Neural cell (in vitro differentiated cells): Measurements from ENCODE around the gene HS3ST3A1. TPM values are rescaled to one million over a fixed set of nuclear protein-coding genes. Genes with fewer than 3 reads are reported as not detected.

ENCODE experiments used
- H2AFZ ChIP-seq: fragments of 200-600, 300-800 bp; sonication (generic), shearing (Covaris generic); 2 replicates; pipeline ENCODE4 v1.6.0; 2014; ENCODE audit warnings: low read depth, mild to moderate bottlenecking, antibody characterized with exemption, low read length, moderate library complexity
- H3F3A ChIP-seq: fragments of 200-600 bp; shearing (Covaris generic); 2 replicates; pipeline ENCODE4 v1.6.1; 2016; ENCODE audit warnings: mild to moderate bottlenecking, moderate library complexity, mixed read lengths, antibody characterized with exemption, low read length; ENCODE audit not compliant: insufficient read depth, poor library complexity, severe bottlenecking
- H3K27ac ChIP-seq: fragments of 200-600, 300-800 bp; sonication (generic), shearing (Covaris generic); 2 replicates; pipeline ENCODE4 v1.5.1; 2014; ENCODE audit warnings: mild to moderate bottlenecking, low read length, moderate library complexity
- H3K27me3 ChIP-seq: fragments of 300-800, 200-600 bp; sonication (generic), shearing (Covaris generic); 2 replicates; pipeline ENCODE4 v1.6.0; 2014; ENCODE audit warnings: mild to moderate bottlenecking, low read depth, low read length, moderate library complexity; ENCODE audit not compliant: insufficient read depth
- H3K36me3 ChIP-seq: fragments of 300-800, 200-600 bp; sonication (generic), shearing (Covaris generic); 2 replicates; pipeline ENCODE4 v1.5.1; 2014; ENCODE audit warnings: mild to moderate bottlenecking, antibody characterized with exemption, low read length, moderate library complexity; ENCODE audit not compliant: insufficient read depth
- H3K4me2 ChIP-seq: fragments of 300-800, 200-600 bp; sonication (generic), shearing (Covaris generic); 2 replicates; pipeline ENCODE4 v1.6.0; 2014; ENCODE audit warnings: mild to moderate bottlenecking, low read length
- H3K4me3 ChIP-seq: fragments of 300-800, 200-600 bp; sonication (generic), shearing (Covaris generic); 2 replicates; pipeline ENCODE4 v1.5.1; 2014; ENCODE audit warnings: mild to moderate bottlenecking, low read length, moderate library complexity
- H3K79me2 ChIP-seq: fragments of 200-600 bp; shearing (Covaris generic); replicated peaks from 2 replicates; pipeline ENCODE4 v1.6.0; 2014; ENCODE audit warnings: mild to moderate bottlenecking, low read length, moderate library complexity; ENCODE audit not compliant: insufficient read depth
- H3K9ac ChIP-seq: fragments of 300-800, 200-600 bp; sonication (generic), shearing (Covaris generic); 2 replicates; pipeline ENCODE4 v1.6.1; 2016; ENCODE audit warnings: mild to moderate bottlenecking, low read length, mixed read lengths
- H3K9me2 ChIP-seq: fragments of 200-600 bp; shearing (Covaris generic); 2 replicates; pipeline ENCODE4 v1.6.1; 2016; ENCODE audit warnings: mild to moderate bottlenecking, low read length, mixed read lengths; ENCODE audit not compliant: insufficient read depth
- H3K9me3 ChIP-seq: fragments of 200-600, 300-800 bp; sonication (generic), shearing (Covaris generic); 2 replicates; pipeline ENCODE4 v1.6.1; 2016; ENCODE audit warnings: mild to moderate bottlenecking, mixed run types, low read length, moderate library complexity, mixed read lengths
- H4K20me1 ChIP-seq: fragments of 200-600 bp; shearing (Covaris generic); 2 replicates; pipeline ENCODE4 v1.6.1; 2016; ENCODE audit warnings: mild to moderate bottlenecking, mixed run types; ENCODE audit not compliant: insufficient read depth
- CTCF ChIP-seq: fragments of 450-650 bp; IDR thresholded peaks from 2 replicates; pipeline ENCODE4 v1.5.1; 2014; ENCODE audit warnings: antibody characterized with exemption, mild to moderate bottlenecking, moderate library complexity; ENCODE audit not compliant: poor library complexity, severe bottlenecking
- EP300 ChIP-seq: fragments of 450-650 bp; conservative IDR thresholded peaks from 2 replicates; pipeline ENCODE4 v1.6.1; 2014; ENCODE audit warnings: antibody characterized with exemption, mild to moderate bottlenecking, moderate library complexity; ENCODE audit not compliant: poor library complexity, severe bottlenecking
- EZH2 ChIP-seq: fragments of 200-600, 300-800 bp; shearing (Covaris generic), sonication (generic); IDR thresholded peaks from 2 replicates; pipeline ENCODE4 v1.6.1; 2014; ENCODE audit warnings: antibody characterized with exemption, low read length, borderline replicate concordance, mild to moderate bottlenecking; ENCODE audit not compliant: insufficient read depth, poor library complexity, severe bottlenecking
- MXI1 ChIP-seq: fragments of 450-650 bp; conservative IDR thresholded peaks from 2 replicates; pipeline ENCODE4 v1.6.1; 2014; ENCODE audit warnings: antibody characterized with exemption, mild to moderate bottlenecking; ENCODE audit not compliant: poor library complexity, severe bottlenecking
- POLR2AphosphoS5 ChIP-seq: IDR thresholded peaks from 2 replicates; pipeline ENCODE4 v1.6.1; 2012
- RAD21 ChIP-seq: fragments of 450-650 bp; conservative IDR thresholded peaks from 2 replicates; pipeline ENCODE4 v1.6.1; 2014; ENCODE audit warnings: antibody characterized with exemption, mild to moderate bottlenecking, moderate library complexity
- REST ChIP-seq: IDR thresholded peaks from 2 replicates; pipeline ENCODE4 v1.6.1; 2012; ENCODE audit warnings: borderline replicate concordance
- SMC3 ChIP-seq: fragments of 450-650 bp; conservative IDR thresholded peaks from 2 replicates; pipeline ENCODE4 v1.6.1; 2014; ENCODE audit warnings: antibody characterized with exemption, mild to moderate bottlenecking, moderate library complexity; ENCODE audit not compliant: poor library complexity
- TAF1 ChIP-seq: IDR thresholded peaks from 2 replicates; pipeline ENCODE4 v1.6.1; 2012; ENCODE audit warnings: low read depth
- polyA plus RNA-seq: library from polyadenylated mRNA; depleted of rRNA; stranded (reverse); fragments of >200 nt; gene quantifications from 2 replicates; pipeline ENCODE4 v1.2.3, GENCODE V29; 2014

Gene HS3ST3A1
- polyA plus RNA-seq, 1 donor from 2014 or later: 0.56 TPM

- no peak overlapping the region for H3K27ac ChIP-seq
- no peaks in the 10 kb centered on the region for H3K9me2 ChIP-seq
- H3K4me3 ChIP-seq: no peak overlapping the region
- no peak overlapping the region for H3K9ac ChIP-seq
- TF ChIP-seq MXI1: no peak
- no peak for TF ChIP-seq SMC3
- TF ChIP-seq REST: no peak
- no peak for TF ChIP-seq POLR2AphosphoS5
- TF ChIP-seq CTCF: no peak
- TF ChIP-seq EZH2: no peak
- no peak for TF ChIP-seq EP300
- TF ChIP-seq TAF1: no peak
- H4K20me1 ChIP-seq: no peaks in the 10 kb centered on the region
- no peak overlapping the region for H2AFZ ChIP-seq
- H3K4me2 ChIP-seq: no peak overlapping the region
- H3K9me3 ChIP-seq: no peaks in the 10 kb centered on the region
- H3K79me2 ChIP-seq: no peaks in the 10 kb centered on the region
- H3K36me3 ChIP-seq: no peaks in the 10 kb centered on the region
- H3K27me3 ChIP-seq: no peaks in the 10 kb centered on the region
- H3F3A ChIP-seq: no peaks in the 10 kb centered on the region
These were observed 43.1 kb downstream of the HS3ST3A1 start for GRCh38 chr17:13558588-13558987.

- H3K79me2 ChIP-seq: no peaks in the 10 kb centered on the region
- H2AFZ ChIP-seq: no peak overlapping the region
- no peak overlapping the region for H3K4me2 ChIP-seq
- no peaks in the 10 kb centered on the region for H3K9me2 ChIP-seq
- no peaks in the 10 kb centered on the region for H3F3A ChIP-seq
- H3K9me3 ChIP-seq: no peaks in the 10 kb centered on the region
- no peak overlapping the region for H3K9ac ChIP-seq
- no peak overlapping the region for H3K4me3 ChIP-seq
- H4K20me1 ChIP-seq: no peaks in the 10 kb centered on the region
- no peak for TF ChIP-seq RAD21
- no peak for TF ChIP-seq SMC3
- no peak for TF ChIP-seq TAF1
- TF ChIP-seq CTCF: no peak
- no peak for TF ChIP-seq EZH2
- no peak for TF ChIP-seq POLR2AphosphoS5
- TF ChIP-seq EP300: no peak
- TF ChIP-seq REST: no peak
- TF ChIP-seq MXI1: no peak
- H3K27me3 ChIP-seq: no peaks in the 10 kb centered on the region
- no peaks in the 10 kb centered on the region for H3K36me3 ChIP-seq
- H3K27ac ChIP-seq: no peak overlapping the region
These were observed 44.7 kb downstream of the HS3ST3A1 start for GRCh38 chr17:13557077-13557476.
